Chondrocyte (in vitro differentiated cells): Measurements from ENCODE around the gene SP4. TPM values are rescaled to one million over a fixed set of nuclear protein-coding genes. Genes with fewer than 3 reads are reported as not detected.

Experiments used
- DNase-seq: peaks from one replicate; pipeline ENCODE4 v3.0.0; 2021; ENCODE audit warnings: mixed read lengths, low spot score
- H3K27ac Mint-ChIP-seq: one replicate; pipeline ENCODE4 v1.8.0; 2021; ENCODE audit warnings: mild to moderate bottlenecking, moderate library complexity, mixed read lengths; ENCODE audit not compliant: unreplicated experiment
- H3K27me3 Mint-ChIP-seq: 2 replicates; pipeline ENCODE4 v1.8.0; 2021; ENCODE audit warnings: low read depth, mixed read lengths
- H3K36me3 Mint-ChIP-seq: 2 replicates; pipeline ENCODE4 v1.8.0; 2021; ENCODE audit warnings: low read depth, mixed read lengths
- H3K4me1 Mint-ChIP-seq: 2 replicates; pipeline ENCODE4 v1.8.0; 2021; ENCODE audit warnings: low read depth, mild to moderate bottlenecking, mixed read lengths
- H3K4me3 Mint-ChIP-seq: one replicate; pipeline ENCODE4 v1.8.0; 2021; ENCODE audit warnings: mild to moderate bottlenecking, moderate library complexity, mixed read lengths; ENCODE audit not compliant: unreplicated experiment
- H3K9me3 Mint-ChIP-seq: 2 replicates; pipeline ENCODE4 v1.8.0; 2021; ENCODE audit warnings: low read depth, mixed read lengths
- CTCF ChIP-seq: fragments of 200-600 bp; sonication (generic); IDR thresholded peaks from 2 replicates; pipeline ENCODE4 v1.5.0; 2021; ENCODE audit warnings: antibody characterized with exemption, mild to moderate bottlenecking, moderate library complexity
- total RNA-seq: library from RNA; stranded (reverse); gene quantifications from 3 replicates; pipeline ENCODE4 v1.2.1, GENCODE V29; 2021

Gene SP4
- total RNA-seq, 1 donor from 2014 or later = 5.7 TPM

GRCh38 chr7:21538936-21539495 lies 111.1 kb downstream of the SP4 start:
- DNase-seq = no peak
- Mint-ChIP-seq H3K4me1 (peaks cover 11% of the 10 kb centered on the region), H3K4me3 (no peak overlapping the region), H3K9me3 (no peaks in the 10 kb centered on the region), H3K36me3 (no peaks in the 10 kb centered on the region), H3K27me3 (peaks cover 37% of the 10 kb centered on the region), H3K27ac (no peak overlapping the region)
- TF ChIP-seq CTCF = no peak

DNA sequence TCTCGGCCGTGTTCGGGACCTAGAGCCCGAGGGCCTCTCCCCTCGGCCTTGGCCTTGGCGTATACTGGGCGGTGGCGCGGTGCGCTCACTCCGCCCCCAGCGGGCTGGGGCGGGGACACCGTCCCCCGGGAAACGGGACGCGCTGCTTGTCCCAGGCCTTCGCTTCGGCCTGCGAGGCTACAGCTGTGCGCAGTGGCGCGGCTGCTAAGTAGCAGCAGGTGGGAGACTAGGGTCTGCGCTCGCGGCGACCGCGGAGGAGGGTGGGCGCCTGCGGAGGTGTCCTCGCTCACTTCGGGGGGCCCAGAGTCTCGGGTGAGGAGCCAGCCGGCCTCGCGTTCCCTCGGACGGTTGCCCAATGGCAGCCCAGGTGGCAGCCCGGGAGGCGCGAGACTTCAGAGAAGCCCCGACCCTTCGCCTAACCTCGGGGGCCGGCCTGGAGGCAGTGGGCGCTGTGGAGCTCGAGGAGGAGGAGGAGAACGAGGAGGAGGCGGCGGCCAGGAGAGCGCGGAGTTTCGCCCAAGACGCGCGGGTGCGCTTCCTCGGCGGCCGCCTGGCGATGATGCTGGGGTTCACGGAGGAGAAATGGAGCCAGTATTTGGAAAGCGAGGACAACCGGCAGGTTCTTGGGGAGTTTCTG lies 115.1 kb downstream of the SP4 start, which contains the start of gene DNAH11:
Gene DNAH11 (plus strand): TSS at position 149 of the 637 bp plus-strand sequence. CDS start 207 bp downstream, at position 356.
- DNase-seq = no peak
- no peaks in the 10 kb centered on the region for H3K9me3 Mint-ChIP-seq
- peak; percentile 10 for TF ChIP-seq CTCF
- H3K4me1 Mint-ChIP-seq = peaks cover 12% of the 10 kb centered on the region
- peak within 1 kb of the TSS; percentile 67 for H3K4me3 Mint-ChIP-seq
- H3K27me3 Mint-ChIP-seq = peaks cover 51% of the 10 kb centered on the region
- no peak within 1 kb of the TSS for H3K27ac Mint-ChIP-seq
- H3K36me3 Mint-ChIP-seq = no peaks in the 10 kb centered on the region

DNA sequence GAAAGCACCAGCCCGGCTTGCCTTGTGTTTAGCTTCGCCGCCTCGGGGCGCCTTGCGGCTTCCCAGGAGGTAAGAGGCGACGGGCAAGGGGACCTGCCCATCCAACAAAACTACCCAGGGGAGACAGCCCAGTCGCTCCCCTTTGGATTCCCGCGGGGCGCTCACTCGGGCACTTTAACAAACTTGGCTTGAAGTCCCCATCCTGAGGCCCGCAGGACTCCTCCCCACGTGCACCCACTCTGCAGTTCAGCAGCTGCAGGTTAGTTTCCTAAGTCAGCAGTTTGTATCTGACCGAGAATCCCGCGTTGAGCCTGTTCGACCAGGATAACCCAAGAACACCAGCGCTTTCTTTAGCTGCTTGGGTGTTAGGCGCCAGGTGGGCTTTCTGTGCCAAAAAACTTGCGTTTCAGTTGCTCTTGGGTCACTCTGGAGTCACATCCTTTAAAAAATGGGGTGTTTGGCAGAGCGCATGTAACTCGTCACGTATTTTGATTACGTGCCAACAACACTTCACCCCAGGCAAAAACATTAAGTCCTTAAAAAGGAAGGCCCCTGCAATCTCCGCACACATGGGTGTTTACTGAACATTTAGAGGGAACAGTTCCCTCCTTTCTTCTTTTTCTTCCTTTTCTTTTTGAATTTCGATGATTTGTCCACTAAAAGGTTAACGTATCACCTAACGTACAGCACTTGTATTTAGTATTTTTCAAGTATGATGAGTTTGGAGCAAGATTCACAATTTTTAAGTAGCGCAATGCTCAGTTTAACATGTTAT lies 115.8 kb downstream of the SP4 start:
- peaks cover 12% of the 10 kb centered on the region for H3K4me1 Mint-ChIP-seq
- H3K27ac Mint-ChIP-seq = no peak overlapping the region
- no peaks in the 10 kb centered on the region for H3K36me3 Mint-ChIP-seq
- TF ChIP-seq CTCF = no peak
- no peak for DNase-seq
- peak overlapping the region; percentile 67 for H3K4me3 Mint-ChIP-seq
- peaks cover 51% of the 10 kb centered on the region for H3K27me3 Mint-ChIP-seq
- no peaks in the 10 kb centered on the region for H3K9me3 Mint-ChIP-seq

GRCh38 chr7:21544303-21544656 lies 116.4 kb downstream of the SP4 start:
- H3K9me3 Mint-ChIP-seq = no peaks in the 10 kb centered on the region
- no peak for TF ChIP-seq CTCF
- no peak for DNase-seq
- no peak overlapping the region for H3K27ac Mint-ChIP-seq
- H3K27me3 Mint-ChIP-seq = peaks cover 51% of the 10 kb centered on the region
- no peaks in the 10 kb centered on the region for H3K36me3 Mint-ChIP-seq
- no peak overlapping the region for H3K4me3 Mint-ChIP-seq
- peaks cover 12% of the 10 kb centered on the region for H3K4me1 Mint-ChIP-seq

- Mint-ChIP-seq H3K4me3 (no peak overlapping the region), H3K9me3 (no peaks in the 10 kb centered on the region), H3K4me1 (peaks cover 12% of the 10 kb centered on the region), H3K36me3 (no peaks in the 10 kb centered on the region), H3K27ac (no peak overlapping the region), H3K27me3 (peaks cover 51% of the 10 kb centered on the region)
- no peak for DNase-seq
- no peak for TF ChIP-seq CTCF
Measured at GRCh38 chr7:21544715-21545114, 116.8 kb downstream of the SP4 start.
